Measurements from ENCODE around the gene PM20D1.
"Not testable (repeated sequence)": the region's sequence is repeated elsewhere in the genome, so short reads cannot be mapped to it uniquely, and the experiment has no call there.

DNA sequence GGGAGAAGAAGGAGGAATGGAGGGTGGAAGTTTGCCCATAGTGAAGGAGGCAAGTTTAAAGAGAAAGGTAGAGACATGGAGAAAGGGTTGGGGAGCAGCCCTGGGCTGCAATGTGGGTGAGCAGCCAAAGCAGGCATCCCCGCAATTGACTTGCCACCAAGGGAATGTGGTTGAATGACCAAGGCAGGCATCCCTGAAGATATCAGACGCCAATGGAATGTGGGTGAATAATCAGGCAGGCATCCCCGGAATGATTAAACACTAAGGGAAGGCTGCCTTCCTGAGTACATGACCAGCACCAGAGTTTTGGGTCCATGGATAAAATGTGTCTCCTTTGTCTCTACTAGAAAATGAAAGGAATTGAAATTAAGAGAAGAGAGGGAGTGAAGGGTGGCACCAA lies 39.8 kb upstream of the PM20D1 start:
- TF ChIP-seq CTCF (IDR thresholded peaks at IDR 0.05); CHD2 (IDR thresholded peaks at IDR 0.05; ENCODE audit: low read length, partially characterized antibody); SMC3 (IDR thresholded peaks at IDR 0.05; ENCODE audit: low read depth, low read length); TAF1 (IDR thresholded peaks at IDR 0.05; ENCODE audit: borderline replicate concordance, low read depth, low read length); YY1 (IDR thresholded peaks at IDR 0.05; ENCODE audit: low read depth); RAD21 (IDR thresholded peaks at IDR 0.05; ENCODE audit: low read length); USF1 (IDR thresholded peaks at IDR 0.05; ENCODE audit: borderline replicate concordance, low read depth); RCOR1 (IDR thresholded peaks at IDR 0.05; ENCODE audit: low read length); RFX5 (IDR thresholded peaks at IDR 0.05; ENCODE audit: low read length); GATA2 (CRISPR knock-in tag; IDR thresholded peaks at IDR 0.05); POLR2AphosphoS5 (IDR thresholded peaks at IDR 0.05; ENCODE audit: low read depth, low read length): not testable (repeated sequence)
- TF ChIP-seq NFIC (IDR thresholded peaks at IDR 0.05; ENCODE audit: borderline replicate concordance) (peak; percentile 31; the same call in 1 of the 2 replicates), TEAD4 (IDR thresholded peaks at IDR 0.05; ENCODE audit: borderline replicate concordance, insufficient read depth) (peak; percentile 85), TCF12 (IDR thresholded peaks at IDR 0.05) (peak; percentile 35; the same call in 1 of the 2 replicates)
